DND-41 (cell line): ENCODE data around the gene FFAR2.
"Not testable (repeated sequence)": the region's sequence is repeated elsewhere in the genome, so short reads cannot be mapped to it uniquely, and the experiment has no call there.

Experiments used
- ATAC-seq: fragments of 200-7000 bp; cut with Tn5 transposase; 3 replicates; pipeline ENCODE4 v1.9.1; 2021; ENCODE audit warnings: low read depth; ENCODE audit not compliant: insufficient read depth
- DNase-seq: peaks from one replicate; pipeline ENCODE4 v3.0.0-alpha.2; 2020
- H2AFZ ChIP-seq: 2 replicates; pipeline ENCODE4 v1.6.0; 2012; ENCODE audit warnings: low read depth, low read length
- H3K27ac ChIP-seq: 2 replicates; pipeline ENCODE4 v1.5.1; 2012; ENCODE audit warnings: low read length, inconsistent platforms
- H3K27me3 ChIP-seq: fragments of 200-600 bp; sonication (generic); 2 replicates; pipeline ENCODE4 v1.6.0; 2012; ENCODE audit warnings: low read length, mild to moderate bottlenecking, inconsistent platforms; ENCODE audit not compliant: insufficient read depth, poor library complexity
- H3K36me3 ChIP-seq: 2 replicates; pipeline ENCODE4 v1.5.1; 2012; ENCODE audit warnings: low read length, inconsistent platforms; ENCODE audit not compliant: insufficient read depth
- H3K4me1 ChIP-seq: 2 replicates; pipeline ENCODE4 v1.5.1; 2012; ENCODE audit warnings: mild to moderate bottlenecking, low read length; ENCODE audit not compliant: insufficient read depth
- H3K4me2 ChIP-seq: 2 replicates; pipeline ENCODE4 v1.6.0; 2012; ENCODE audit warnings: mild to moderate bottlenecking, moderate library complexity, low read length, inconsistent platforms; ENCODE audit not compliant: insufficient read depth
- H3K4me3 ChIP-seq, 2 experiments: fragments of 200-600 bp in 1 of 2; shearing (Covaris generic) in 1 of 2; 2 replicates each; pipeline ENCODE4 v1.5.1; 2012 to 2016; ENCODE audit warnings: inconsistent platforms in 2 of 2, low read length in 2 of 2, mild to moderate bottlenecking in 2 of 2, low read depth in 1 of 2, moderate library complexity in 1 of 2
- H3K79me2 ChIP-seq: 2 replicates; pipeline ENCODE4 v1.6.0; 2012; ENCODE audit warnings: low read length, inconsistent platforms; ENCODE audit not compliant: insufficient read depth
- H3K9ac ChIP-seq: 2 replicates; pipeline ENCODE4 v1.6.0; 2012; ENCODE audit warnings: low read depth, mild to moderate bottlenecking, inconsistent platforms, low read length, moderate library complexity
- H3K9me3 ChIP-seq: 2 replicates; pipeline ENCODE4 v1.5.1; 2012; ENCODE audit warnings: low read length, moderate library complexity, mild to moderate bottlenecking, inconsistent platforms; ENCODE audit not compliant: insufficient read depth, severe bottlenecking
- H4K20me1 ChIP-seq: 2 replicates; pipeline ENCODE4 v1.6.0; 2012; ENCODE audit warnings: low read length; ENCODE audit not compliant: insufficient read depth
- CTCF ChIP-seq: IDR thresholded peaks from 2 replicates; pipeline ENCODE4 v1.5.1; 2012; ENCODE audit warnings: borderline replicate concordance, low read length, moderate library complexity, mild to moderate bottlenecking; ENCODE audit not compliant: poor library complexity, severe bottlenecking; ENCODE audit errors: extremely low read depth
- EZH2 ChIP-seq: IDR thresholded peaks from 3 replicates; pipeline ENCODE4 v1.6.1; 2012; ENCODE audit warnings: borderline replicate concordance, low read depth, mild to moderate bottlenecking, moderate library complexity, low read length, inconsistent platforms; ENCODE audit not compliant: severe bottlenecking

FFAR2 gene

GRCh38 chr19:35419805-35420204 is 28.3 kb upstream of the FFAR2 start:
- Histone ChIP-seq H3K27ac (no peak overlapping the region), H3K4me1 (no peaks in the 10 kb centered on the region), H3K4me3 (no peak overlapping the region), H3K9ac (no peak overlapping the region), H3K9me3 (no peaks in the 10 kb centered on the region), H3K79me2 (no peaks in the 10 kb centered on the region), H4K20me1 (no peaks in the 10 kb centered on the region), H3K27me3 (peaks cover 9% of the 10 kb centered on the region), H3K36me3 (no peaks in the 10 kb centered on the region), H2AFZ (no peak overlapping the region), H3K4me2 (no peak overlapping the region)
- DNase-seq, result no peak
- no peak for TF ChIP-seq EZH2
- no peak for ATAC-seq

- TF ChIP-seq CTCF, result no peak
- TF ChIP-seq EZH2, result no peak
- Histone ChIP-seq H3K79me2 (no peaks in the 10 kb centered on the region), H3K27me3 (peaks cover 9% of the 10 kb centered on the region), H3K4me3 (no peak overlapping the region), H3K9ac (no peak overlapping the region), H3K4me1 (no peaks in the 10 kb centered on the region), H3K9me3 (no peaks in the 10 kb centered on the region), H3K27ac (no peak overlapping the region), H3K36me3 (no peaks in the 10 kb centered on the region), H2AFZ (no peak overlapping the region), H3K4me2 (no peak overlapping the region), H4K20me1 (no peaks in the 10 kb centered on the region)
- DNase-seq (no peak), ATAC-seq (no peak)
Observed at GRCh38 chr19:35421362-35421761, 26.7 kb upstream of the FFAR2 start.

GRCh38 chr19:35423406-35423805 is 24.7 kb upstream of the FFAR2 start:
- H3K79me2 ChIP-seq, ATAC-seq, DNase-seq, H3K9ac ChIP-seq, H3K4me1 ChIP-seq, H4K20me1 ChIP-seq, H3K27ac ChIP-seq, H2AFZ ChIP-seq, H3K4me2 ChIP-seq, H3K4me3 ChIP-seq, H3K36me3 ChIP-seq, H3K27me3 ChIP-seq, H3K9me3 ChIP-seq: not testable (repeated sequence)

- Histone ChIP-seq H3K27ac (no peak overlapping the region), H3K4me3 (no peak overlapping the region), H4K20me1 (no peaks in the 10 kb centered on the region), H3K9ac (no peak overlapping the region), H3K9me3 (no peaks in the 10 kb centered on the region), H3K79me2 (no peaks in the 10 kb centered on the region), H2AFZ (no peak overlapping the region), H3K27me3 (no peaks in the 10 kb centered on the region), H3K36me3 (no peaks in the 10 kb centered on the region), H3K4me2 (no peak overlapping the region), H3K4me1 (no peaks in the 10 kb centered on the region)
- ATAC-seq, result no peak
- DNase-seq, result no peak
- TF ChIP-seq CTCF, result no peak
- no peak for TF ChIP-seq EZH2
Observed at GRCh38 chr19:35425682-35426081, 22.4 kb upstream of the FFAR2 start.

GRCh38 chr19:35427187-35427586 is 20.9 kb upstream of the FFAR2 start:
- Histone ChIP-seq H3K27me3 (no peaks in the 10 kb centered on the region), H3K27ac (no peak overlapping the region), H3K36me3 (no peaks in the 10 kb centered on the region), H3K9ac (no peak overlapping the region), H2AFZ (no peak overlapping the region), H3K4me3 (no peak overlapping the region), H3K4me1 (no peaks in the 10 kb centered on the region), H3K9me3 (peaks cover 8% of the 10 kb centered on the region), H3K79me2 (no peaks in the 10 kb centered on the region), H4K20me1 (no peaks in the 10 kb centered on the region), H3K4me2 (no peak overlapping the region)
- DNase-seq (no peak), ATAC-seq (no peak)
- TF ChIP-seq CTCF, result no peak
- TF ChIP-seq EZH2, result no peak
